ENCODE data around the gene MUC5AC.
"Not testable (repeated sequence)": the region's sequence is repeated elsewhere in the genome, so short reads cannot be mapped to it uniquely, and the experiment has no call there.

- not testable (repeated sequence) for TF ChIP-seq CTCF (IDR thresholded peaks at IDR 0.05; ENCODE audit: borderline replicate concordance, extremely low read depth, low read length, poor library complexity, severe bottlenecking); EZH2 (IDR thresholded peaks at IDR 0.05; ENCODE audit: borderline replicate concordance, low read depth, low read length, severe bottlenecking)
These were observed 7.1 kb downstream of the MUC5AC start for GRCh38 chr11:1164779-1165255.

All from DND-41 (cell line).